HepG2 (cell line): ENCODE measurements around the gene SORBS2. TPM values are rescaled to one million over a fixed set of nuclear protein-coding genes. Genes with fewer than 3 reads are reported as not detected.

Experiments used
- ATAC-seq: fragments of 200-7000 bp; cut with Tn5 transposase; 3 replicates; pipeline ENCODE4 v1.9.1; 2020; ENCODE audit warnings: mild to moderate bottlenecking, moderate library complexity
- BruUV-seq: library from RNA; stranded (reverse); fragments of 400-500 nt; replicated peaks from 2 replicates; lab custom pipeline; 2021; lab: Mats Ljungman, UMichigan
- CTCF ChIA-PET: fragments of 300-600 bp; formaldehyde crosslinking; extraction: SDS; loops from one replicate; lab custom pipeline; 2021; ENCODE audit warnings: low total read pairs, inconsistent platforms, low intra/inter-chr PET ratio; lab: Yijun Ruan, JAX
- POLR2A ChIA-PET: fragments of 350-600 bp; sonication (Branson Sonifier 250); formaldehyde crosslinking; loops from one replicate; lab custom pipeline; 2020; ENCODE audit warnings: antibody characterized with exemption, inconsistent platforms; lab: Yijun Ruan, JAX
- DNase-seq: peaks from one replicate; pipeline ENCODE4 v3.0.0-alpha.2; 2015; ENCODE audit warnings: low spot score
- FAIRE-seq: peaks from 3 replicates; lab custom pipeline; 2011; peaks lifted over from hg19 to GRCh38; lab: Jason Lieb, UNC
- H2AFZ ChIP-seq: one replicate; pipeline ENCODE4 v1.6.1; 2011; ENCODE audit warnings: low read length, inconsistent platforms
- H3K27ac ChIP-seq: fragments of 300-600 bp; 3 replicates; pipeline ENCODE4 v1.8.0; 2011; ENCODE audit warnings: mixed run types, mild to moderate bottlenecking, mixed read lengths, low read length, inconsistent platforms; ENCODE audit not compliant: insufficient read depth; ENCODE audit errors: extremely low read length
- H3K27me3 ChIP-seq, 2 experiments: fragments of 200-600 bp in 1 of 2; 2 replicates in 1 of 2; 3 replicates in 1 of 2; pipeline versions ENCODE4 v1.6.0 to v1.8.0; 2011; ENCODE audit warnings: low read length in 2 of 2, mild to moderate bottlenecking in 2 of 2, moderate library complexity in 2 of 2, inconsistent platforms in 1 of 2; ENCODE audit not compliant: insufficient read depth in 2 of 2, control insufficient read depth in 1 of 2
- H3K36me3 ChIP-seq, 2 experiments: fragments of 200-600 bp in 1 of 2; replicated peaks in 1 of 2; 2 replicates in 1 of 2; 3 replicates in 1 of 2; pipeline versions ENCODE4 v1.5.1 to v1.8.0; 2011; ENCODE audit warnings: low read length in 2 of 2, inconsistent platforms in 1 of 2; ENCODE audit not compliant: insufficient read depth in 2 of 2, control insufficient read depth in 1 of 2
- H3K4me1 ChIP-seq: 2 replicates; pipeline ENCODE4 v1.5.1; 2012; ENCODE audit warnings: low read length, inconsistent platforms; ENCODE audit not compliant: insufficient read depth
- H3K4me2 ChIP-seq: 2 replicates; pipeline ENCODE4 v1.6.0; 2011; ENCODE audit warnings: low read depth, low read length, inconsistent platforms
- H3K4me3 ChIP-seq, 3 experiments: fragments of 200-600 bp in 1 of 3; sonication (generic), shearing (Covaris generic) in 1 of 3; replicated peaks in 1 of 3; 2 replicates each; pipeline ENCODE4 v1.5.1; 2011 to 2016; ENCODE audit warnings: low read length in 3 of 3, inconsistent platforms in 2 of 3, low read depth in 2 of 3, mild to moderate bottlenecking in 2 of 3, control low read depth in 1 of 3, mixed read lengths in 1 of 3; ENCODE audit not compliant: insufficient read depth in 1 of 3
- H3K79me2 ChIP-seq: one replicate; pipeline ENCODE4 v1.6.1; 2011; ENCODE audit warnings: low read length, inconsistent platforms; ENCODE audit not compliant: insufficient read depth
- H3K9ac ChIP-seq: 2 replicates; pipeline ENCODE4 v1.6.0; 2011; ENCODE audit warnings: mild to moderate bottlenecking, low read depth, low read length, inconsistent platforms; ENCODE audit not compliant: insufficient read depth
- H3K9me3 ChIP-seq: 2 replicates; pipeline ENCODE4 v1.5.1; 2012; ENCODE audit warnings: mild to moderate bottlenecking, low read length
- H4K20me1 ChIP-seq: 2 replicates; pipeline ENCODE4 v1.6.0; 2011; ENCODE audit warnings: inconsistent platforms, mild to moderate bottlenecking, low read length, moderate library complexity; ENCODE audit not compliant: insufficient read depth
- BORCS8-MEF2B ChIP-seq: sonication (generic); formaldehyde crosslinking; IDR thresholded peaks from 2 replicates; pipeline ENCODE4 v1.8.0; 2022; ENCODE audit warnings: mild to moderate bottlenecking, missing genetic modification reagents
- EHMT2 ChIP-seq: fragments of 200-600 bp; sonication (generic); IDR thresholded peaks from 2 replicates; pipeline ENCODE4 v1.7.0; 2017; ENCODE audit warnings: antibody characterized with exemption, low read depth, low read length, borderline replicate concordance
- TBP ChIP-seq: sonication (generic); formaldehyde crosslinking; IDR thresholded peaks from 2 replicates; pipeline ENCODE4 v1.5.0; 2020; ENCODE audit warnings: missing genetic modification reagents
- ZNF607 ChIP-seq: sonication (generic); formaldehyde crosslinking; IDR thresholded peaks from 2 replicates; pipeline ENCODE4 v1.5.1; 2020; ENCODE audit warnings: missing genetic modification reagents, mild to moderate bottlenecking, borderline replicate concordance
- ZNF879 ChIP-seq: sonication (generic); formaldehyde crosslinking; IDR thresholded peaks from 2 replicates; pipeline ENCODE4 v1.8.1; 2023; ENCODE audit warnings: missing genetic modification reagents
- WGBS: methylation state at CpG from one replicate; pipeline ENCODE4 v1.1.6; 2017; ENCODE audit warnings: low lambda C conversion rate; 5-methylcytosine and 5-hydroxymethylcytosine counted together
- in situ Hi-C: cut with HindIII; loops from 2 replicates; pipeline ENCODE4 v1.10.0; 2017; ENCODE audit warnings: low pct_unique_long_range_greater_than_20kb; ENCODE audit not compliant: extremely low pct_ligation_motif_present
- intact Hi-C: fragments of 100-400 bp; cut with micrococcal nuclease; formaldehyde crosslinking; loops from one replicate; pipeline ENCODE4 v1.10.0; 2022; ENCODE audit not compliant: unreplicated experiment
- polyA plus RNA-seq, 8 experiments: library from polyadenylated mRNA; depleted of rRNA in 3 of 8; stranded (reverse) in 7 of 8; unstranded in 1 of 8; fragments of >200 nt; fragmentation: Illumina TruSeq in 4 of 8; extraction: Trizol in 4 of 8; gene quantifications; 2 replicates each; pipeline versions ENCODE4 v1.2.1 to v1.2.3, GENCODE V29; 2011 to 2016; ENCODE audit warnings: low read depth in 4 of 8, missing spikeins in 1 of 8, mixed read lengths in 1 of 8; ENCODE audit not compliant: insufficient read depth in 1 of 8
- total RNA-seq, 5 experiments: library from RNA; depleted of rRNA; stranded (reverse); fragments of >200 nt; fragmentation: Illumina TruSeq; extraction: Trizol; gene quantifications; 2 replicates each; pipeline ENCODE4 v1.2.3, GENCODE V29; 2016; ENCODE audit warnings: low read depth in 1 of 5
- TF ChIP-seq, protein P1 (sequence below): sonication (generic); formaldehyde crosslinking; conservative IDR thresholded peaks from 2 replicates; pipeline ENCODE4 v1.4.0; 2020; ENCODE audit warnings: missing genetic modification reagents
- TF ChIP-seq, protein P2 (sequence below): sonication (generic); formaldehyde crosslinking; IDR thresholded peaks from 2 replicates; pipeline ENCODE4 v1.9.0; 2021; ENCODE audit warnings: missing genetic modification reagents, borderline replicate concordance
- TF ChIP-seq, protein P3 (sequence below): sonication (generic); formaldehyde crosslinking; IDR thresholded peaks from 2 replicates; pipeline ENCODE4 v1.8.1; 2023; ENCODE audit warnings: mild to moderate bottlenecking, moderate library complexity, missing genetic modification reagents
- TF ChIP-seq, protein P4 (sequence below): sonication (generic); formaldehyde crosslinking; IDR thresholded peaks from 2 replicates; pipeline ENCODE4 v1.5.0; 2020; ENCODE audit warnings: missing genetic modification reagents

The SORBS2 gene
- total and polyA plus RNA-seq, 2 of the 13 experiments (the other 11 are each of a cell fraction or from before 2014, with no cell fraction given): 25.0 to 80.5 TPM

DNA sequence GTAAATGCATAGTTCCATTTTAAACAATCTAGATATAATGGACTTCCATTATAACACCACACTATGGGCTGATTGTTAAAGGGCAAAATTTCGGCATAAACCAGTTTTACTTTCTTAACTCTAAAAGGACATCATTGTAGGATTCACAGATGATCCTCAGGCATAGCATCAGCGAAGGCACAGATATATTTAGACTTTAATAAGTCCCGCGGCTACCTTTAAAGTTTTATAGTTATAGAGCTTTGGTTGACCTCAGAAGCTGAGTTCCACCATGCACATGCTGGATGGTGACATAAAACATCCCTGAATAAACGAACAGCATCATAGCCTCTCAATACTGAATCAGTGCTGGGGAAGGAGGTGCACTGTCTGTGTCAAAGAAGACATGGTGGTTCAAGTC, 151.7 kb downstream of the SORBS2 start:
- TF ChIP-seq, protein P1, sequence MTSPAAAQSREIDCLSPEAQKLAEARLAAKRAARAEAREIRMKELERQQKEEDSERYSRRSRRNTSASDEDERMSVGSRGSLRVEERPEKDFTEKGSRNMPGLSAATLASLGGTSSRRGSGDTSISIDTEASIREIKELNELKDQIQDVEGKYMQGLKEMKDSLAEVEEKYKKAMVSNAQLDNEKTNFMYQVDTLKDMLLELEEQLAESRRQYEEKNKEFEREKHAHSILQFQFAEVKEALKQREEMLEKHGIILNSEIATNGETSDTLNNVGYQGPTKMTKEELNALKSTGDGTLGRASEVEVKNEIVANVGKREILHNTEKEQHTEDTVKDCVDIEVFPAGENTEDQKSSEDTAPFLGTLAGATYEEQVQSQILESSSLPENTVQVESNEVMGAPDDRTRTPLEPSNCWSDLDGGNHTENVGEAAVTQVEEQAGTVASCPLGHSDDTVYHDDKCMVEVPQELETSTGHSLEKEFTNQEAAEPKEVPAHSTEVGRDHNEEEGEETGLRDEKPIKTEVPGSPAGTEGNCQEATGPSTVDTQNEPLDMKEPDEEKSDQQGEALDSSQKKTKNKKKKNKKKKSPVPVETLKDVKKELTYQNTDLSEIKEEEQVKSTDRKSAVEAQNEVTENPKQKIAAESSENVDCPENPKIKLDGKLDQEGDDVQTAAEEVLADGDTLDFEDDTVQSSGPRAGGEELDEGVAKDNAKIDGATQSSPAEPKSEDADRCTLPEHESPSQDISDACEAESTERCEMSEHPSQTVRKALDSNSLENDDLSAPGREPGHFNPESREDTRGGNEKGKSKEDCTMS (CRISPR knock-in tag): no peak
- TF ChIP-seq, protein P2, sequence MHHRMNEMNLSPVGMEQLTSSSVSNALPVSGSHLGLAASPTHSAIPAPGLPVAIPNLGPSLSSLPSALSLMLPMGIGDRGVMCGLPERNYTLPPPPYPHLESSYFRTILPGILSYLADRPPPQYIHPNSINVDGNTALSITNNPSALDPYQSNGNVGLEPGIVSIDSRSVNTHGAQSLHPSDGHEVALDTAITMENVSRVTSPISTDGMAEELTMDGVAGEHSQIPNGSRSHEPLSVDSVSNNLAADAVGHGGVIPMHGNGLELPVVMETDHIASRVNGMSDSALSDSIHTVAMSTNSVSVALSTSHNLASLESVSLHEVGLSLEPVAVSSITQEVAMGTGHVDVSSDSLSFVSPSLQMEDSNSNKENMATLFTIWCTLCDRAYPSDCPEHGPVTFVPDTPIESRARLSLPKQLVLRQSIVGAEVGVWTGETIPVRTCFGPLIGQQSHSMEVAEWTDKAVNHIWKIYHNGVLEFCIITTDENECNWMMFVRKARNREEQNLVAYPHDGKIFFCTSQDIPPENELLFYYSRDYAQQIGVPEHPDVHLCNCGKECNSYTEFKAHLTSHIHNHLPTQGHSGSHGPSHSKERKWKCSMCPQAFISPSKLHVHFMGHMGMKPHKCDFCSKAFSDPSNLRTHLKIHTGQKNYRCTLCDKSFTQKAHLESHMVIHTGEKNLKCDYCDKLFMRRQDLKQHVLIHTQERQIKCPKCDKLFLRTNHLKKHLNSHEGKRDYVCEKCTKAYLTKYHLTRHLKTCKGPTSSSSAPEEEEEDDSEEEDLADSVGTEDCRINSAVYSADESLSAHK (CRISPR knock-in tag): no peak
- no peak for TF ChIP-seq BORCS8-MEF2B (CRISPR knock-in tag)
- TF ChIP-seq, protein P3, sequence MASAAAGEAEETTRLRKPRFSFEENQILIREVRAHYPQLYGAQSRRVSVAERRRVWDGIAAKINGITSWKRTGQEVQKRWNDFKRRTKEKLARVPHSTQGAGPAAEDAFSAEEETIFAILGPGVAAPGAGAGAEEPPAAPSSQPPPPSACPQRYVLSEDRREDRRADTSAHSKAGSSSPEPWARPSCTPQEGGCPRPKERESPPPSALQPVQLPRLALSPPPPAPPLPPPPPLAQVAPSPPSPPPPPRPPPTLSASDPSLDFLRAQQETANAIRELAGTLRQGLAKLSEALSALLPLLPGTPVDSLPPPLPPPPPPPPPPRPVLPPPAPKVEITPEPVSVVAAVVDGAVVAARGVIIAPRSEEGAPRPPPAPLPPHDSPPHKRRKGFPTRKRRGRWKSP (CRISPR knock-in tag): no peak
- TF ChIP-seq TBP (CRISPR knock-in tag): no peak
- TF ChIP-seq, protein P4, sequence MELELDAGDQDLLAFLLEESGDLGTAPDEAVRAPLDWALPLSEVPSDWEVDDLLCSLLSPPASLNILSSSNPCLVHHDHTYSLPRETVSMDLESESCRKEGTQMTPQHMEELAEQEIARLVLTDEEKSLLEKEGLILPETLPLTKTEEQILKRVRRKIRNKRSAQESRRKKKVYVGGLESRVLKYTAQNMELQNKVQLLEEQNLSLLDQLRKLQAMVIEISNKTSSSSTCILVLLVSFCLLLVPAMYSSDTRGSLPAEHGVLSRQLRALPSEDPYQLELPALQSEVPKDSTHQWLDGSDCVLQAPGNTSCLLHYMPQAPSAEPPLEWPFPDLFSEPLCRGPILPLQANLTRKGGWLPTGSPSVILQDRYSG (CRISPR knock-in tag): no peak
- no peak for TF ChIP-seq ZNF607 (CRISPR knock-in tag)
- no peak for TF ChIP-seq ZNF879 (CRISPR knock-in tag)
- TF ChIP-seq EHMT2: no peak
- ATAC-seq (no peak), FAIRE-seq (no peak), DNase-seq (no peak)
- Histone ChIP-seq H3K27me3 (no peaks in the 10 kb centered on the region), H3K4me1 (no peaks in the 10 kb centered on the region), H3K36me3 (peaks cover 10 to 40% of the 10 kb centered on the region in 2 experiments), H3K4me2 (no peak overlapping the region), H3K9ac (no peak overlapping the region), H3K79me2 (no peaks in the 10 kb centered on the region), H3K27ac (no peak overlapping the region), H4K20me1 (no peaks in the 10 kb centered on the region), H3K4me3 (no peak overlapping the region), H3K9me3 (no peaks in the 10 kb centered on the region), H2AFZ (no peak overlapping the region)
- in situ Hi-C loops (no loop called here), intact Hi-C loops (no loop called here)
- WGBS: 97% methylated on average over 5 of the region's 5 CpGs
- POLR2A ChIA-PET: no interaction called here
- BruUV-seq: no TSS peak
- CTCF ChIA-PET: no interaction called here
